GM12875 (cell line): ENCODE measurements around the gene FOXO4.
A peak's percentile ranks its signal among the peaks of the same experiment; 100 is the strongest.

Source experiments
- H3K4me3 ChIP-seq: one replicate; pipeline ENCODE4 v1.5.1; 2011; ENCODE audit warnings: low read depth, low read length, control low read depth
- TF ChIP-seq, protein P1 (sequence below): IDR thresholded peaks from 2 replicates; pipeline ENCODE4 v1.5.1; 2011; ENCODE audit warnings: low read depth, mild to moderate bottlenecking, control low read depth, inconsistent platforms, low read length, moderate library complexity, borderline replicate concordance; ENCODE audit not compliant: insufficient read depth

FOXO4 gene

DNA sequence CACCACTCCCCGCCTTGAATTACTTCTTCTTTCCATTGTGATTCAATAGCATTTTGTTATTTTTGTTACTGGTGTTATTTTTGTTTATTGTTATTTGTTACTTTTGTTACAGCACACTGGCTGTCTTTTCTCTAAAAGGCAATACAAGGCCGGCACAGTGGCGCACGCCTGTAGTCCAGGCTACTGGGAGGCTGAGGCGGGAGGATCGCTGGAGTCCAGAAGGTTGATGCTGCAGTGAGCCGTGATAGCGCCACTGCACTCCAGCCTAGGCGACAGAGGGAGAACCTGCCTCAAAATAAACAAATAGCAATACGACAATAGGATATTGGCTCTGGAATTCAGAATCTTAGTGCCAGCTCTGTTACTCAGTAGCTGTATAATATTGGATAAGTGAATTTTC, 21.7 kb downstream of the FOXO4 start:
- no peak overlapping the region for H3K4me3 ChIP-seq
- TF ChIP-seq, protein P1, sequence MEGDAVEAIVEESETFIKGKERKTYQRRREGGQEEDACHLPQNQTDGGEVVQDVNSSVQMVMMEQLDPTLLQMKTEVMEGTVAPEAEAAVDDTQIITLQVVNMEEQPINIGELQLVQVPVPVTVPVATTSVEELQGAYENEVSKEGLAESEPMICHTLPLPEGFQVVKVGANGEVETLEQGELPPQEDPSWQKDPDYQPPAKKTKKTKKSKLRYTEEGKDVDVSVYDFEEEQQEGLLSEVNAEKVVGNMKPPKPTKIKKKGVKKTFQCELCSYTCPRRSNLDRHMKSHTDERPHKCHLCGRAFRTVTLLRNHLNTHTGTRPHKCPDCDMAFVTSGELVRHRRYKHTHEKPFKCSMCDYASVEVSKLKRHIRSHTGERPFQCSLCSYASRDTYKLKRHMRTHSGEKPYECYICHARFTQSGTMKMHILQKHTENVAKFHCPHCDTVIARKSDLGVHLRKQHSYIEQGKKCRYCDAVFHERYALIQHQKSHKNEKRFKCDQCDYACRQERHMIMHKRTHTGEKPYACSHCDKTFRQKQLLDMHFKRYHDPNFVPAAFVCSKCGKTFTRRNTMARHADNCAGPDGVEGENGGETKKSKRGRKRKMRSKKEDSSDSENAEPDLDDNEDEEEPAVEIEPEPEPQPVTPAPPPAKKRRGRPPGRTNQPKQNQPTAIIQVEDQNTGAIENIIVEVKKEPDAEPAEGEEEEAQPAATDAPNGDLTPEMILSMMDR, result no peak

DNA sequence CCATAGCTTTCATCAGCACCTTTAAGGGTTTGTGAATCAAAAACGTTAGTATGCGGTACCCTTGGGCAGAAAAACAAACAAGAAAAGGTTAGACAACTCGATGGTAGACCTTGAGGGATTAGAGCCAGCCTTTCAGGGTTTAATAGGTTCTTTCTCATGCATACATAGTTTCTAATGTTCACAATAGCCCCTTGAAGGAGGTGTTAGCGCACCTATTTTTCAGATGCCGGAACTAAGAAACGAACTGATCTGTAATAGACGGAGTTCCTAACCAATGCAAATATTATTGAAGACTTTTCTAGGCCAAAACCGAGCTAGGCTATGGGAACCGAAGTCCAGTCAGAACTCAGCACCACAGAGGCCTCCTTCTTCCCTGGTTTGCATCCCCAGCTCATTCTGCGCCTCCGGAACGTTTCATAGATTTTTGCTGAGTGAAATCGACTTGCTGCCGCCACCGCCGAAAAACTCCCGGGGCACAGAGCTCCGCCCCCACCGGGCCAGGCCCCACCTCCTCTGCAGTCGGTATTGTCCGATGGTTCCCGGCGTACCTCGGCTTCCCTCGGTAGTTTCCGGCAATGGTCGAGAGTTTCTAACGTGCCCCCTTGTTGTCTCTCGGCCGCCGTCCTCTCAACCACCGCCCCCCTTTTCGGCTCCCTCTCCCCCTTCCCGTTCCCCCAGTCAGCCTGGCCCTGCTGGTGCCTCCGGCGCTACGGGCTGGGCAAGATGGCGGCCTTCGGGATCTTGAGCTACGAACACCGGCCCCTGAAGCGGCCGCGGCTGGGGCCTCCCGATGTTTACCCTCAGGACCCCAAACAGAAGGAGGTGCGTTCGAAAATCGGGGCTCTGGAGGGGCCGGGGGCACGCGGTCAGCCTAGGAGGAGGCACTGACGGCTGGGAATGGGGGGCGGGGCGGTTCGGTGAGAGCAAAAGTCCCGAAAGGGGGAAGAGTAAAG, 22.7 kb downstream of the FOXO4 start, which contains the start of gene MED12:
MED12 (plus strand) TSS at position 565 of the 953 bp plus-strand sequence; CDS start at position 724, 159 bp downstream.
- peak within 1 kb of the TSS; percentile 48 for H3K4me3 ChIP-seq
- TF ChIP-seq, protein P1, result no peak

DNA sequence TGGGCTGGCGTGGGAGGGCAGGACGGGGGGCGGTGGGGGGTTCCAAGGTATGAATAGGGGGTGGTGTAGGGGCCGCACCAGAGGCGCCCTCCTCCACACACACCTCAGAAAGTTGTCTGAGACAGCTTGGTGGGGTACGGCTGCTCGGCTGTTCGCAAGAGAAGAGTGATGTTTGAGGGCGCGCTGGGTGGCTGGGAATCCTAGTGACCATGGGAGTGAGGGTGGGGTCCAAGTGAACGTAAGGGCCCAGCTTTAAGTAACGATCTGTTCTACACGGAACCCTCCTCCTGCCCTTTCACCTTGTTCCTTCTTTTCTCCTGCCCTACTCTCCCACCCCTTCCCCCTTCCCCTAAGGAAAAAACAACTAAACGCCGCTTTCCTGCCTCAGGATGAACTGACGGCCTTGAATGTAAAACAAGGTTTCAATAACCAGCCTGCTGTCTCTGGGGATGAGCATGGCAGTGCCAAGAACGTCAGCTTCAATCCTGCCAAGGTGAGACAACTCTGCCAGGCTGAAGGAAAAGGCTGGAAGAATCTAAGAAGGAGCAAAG, 23.4 kb downstream of the FOXO4 start:
- TF ChIP-seq, protein P1, result no peak

DNA sequence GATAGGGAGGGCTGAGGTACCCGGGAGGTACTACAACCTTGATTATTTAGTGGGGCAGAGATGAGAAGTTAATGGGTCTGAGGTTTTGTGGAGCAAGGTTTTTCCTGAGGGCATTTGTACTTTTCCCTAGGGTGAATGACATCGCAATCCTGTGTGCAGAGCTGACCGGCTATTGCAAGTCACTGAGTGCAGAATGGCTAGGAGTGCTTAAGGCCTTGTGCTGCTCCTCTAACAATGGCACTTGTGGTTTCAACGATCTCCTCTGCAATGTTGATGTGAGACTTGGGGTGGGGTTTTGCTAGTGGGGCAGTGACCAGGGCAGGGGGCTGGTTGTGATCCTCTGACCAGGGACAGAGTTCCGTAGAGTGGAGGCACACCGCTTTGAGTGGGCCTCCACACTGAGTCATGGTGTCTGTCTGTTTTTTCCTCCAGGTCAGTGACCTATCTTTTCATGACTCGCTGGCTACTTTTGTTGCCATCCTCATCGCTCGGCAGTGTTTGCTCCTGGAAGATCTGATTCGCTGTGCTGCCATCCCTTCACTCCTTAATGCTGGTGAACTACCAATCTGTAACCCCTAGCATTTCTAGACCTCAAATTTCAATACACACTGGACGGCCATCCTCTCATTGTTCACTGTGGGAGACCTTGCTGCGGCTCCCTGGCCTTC, 32.6 kb downstream of the FOXO4 start:
- H3K4me3 ChIP-seq, result no peak overlapping the region
- TF ChIP-seq, protein P1, result no peak

More for the DNA sequence above, 23.4 kb downstream of the FOXO4 start:
- peak overlapping the region; percentile 48 for H3K4me3 ChIP-seq

DNA sequence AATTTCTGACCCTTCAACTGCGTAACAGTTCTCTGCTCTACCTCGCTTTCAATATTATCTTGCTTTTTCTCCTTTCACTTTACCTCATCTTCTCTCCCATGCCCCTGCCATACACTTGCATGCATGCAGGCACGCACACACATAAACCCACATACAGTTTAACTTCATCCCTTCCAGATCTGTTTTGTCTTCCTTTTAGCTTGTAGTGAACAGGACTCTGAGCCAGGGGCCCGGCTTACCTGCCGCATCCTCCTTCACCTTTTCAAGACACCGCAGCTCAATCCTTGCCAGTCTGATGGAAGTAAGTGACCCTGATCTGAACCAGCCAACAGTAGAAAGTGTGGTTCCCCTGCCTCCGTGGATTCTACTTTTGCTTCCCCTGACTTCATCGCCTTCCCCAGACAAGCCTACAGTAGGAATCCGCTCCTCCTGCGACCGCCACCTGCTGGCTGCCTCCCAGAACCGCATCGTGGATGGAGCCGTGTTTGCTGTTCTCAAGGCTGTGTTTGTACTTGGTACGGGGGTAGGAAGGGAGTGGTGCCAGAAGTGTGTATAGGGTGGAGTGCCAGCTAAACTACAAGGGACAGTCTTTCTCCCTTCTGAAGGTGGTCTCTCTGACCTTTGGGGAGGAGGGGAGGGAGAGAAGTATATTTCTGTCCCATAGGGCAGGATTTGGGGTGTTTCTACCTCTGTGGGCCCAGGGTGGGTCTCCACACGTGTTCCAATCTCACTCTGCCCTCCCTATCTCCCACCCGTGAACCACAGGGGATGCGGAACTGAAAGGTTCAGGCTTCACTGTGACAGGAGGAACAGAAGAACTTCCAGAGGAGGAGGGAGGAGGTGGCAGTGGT, 33.5 kb downstream of the FOXO4 start:
- no peak overlapping the region for H3K4me3 ChIP-seq
- TF ChIP-seq, protein P1, result peak; percentile 88

DNA sequence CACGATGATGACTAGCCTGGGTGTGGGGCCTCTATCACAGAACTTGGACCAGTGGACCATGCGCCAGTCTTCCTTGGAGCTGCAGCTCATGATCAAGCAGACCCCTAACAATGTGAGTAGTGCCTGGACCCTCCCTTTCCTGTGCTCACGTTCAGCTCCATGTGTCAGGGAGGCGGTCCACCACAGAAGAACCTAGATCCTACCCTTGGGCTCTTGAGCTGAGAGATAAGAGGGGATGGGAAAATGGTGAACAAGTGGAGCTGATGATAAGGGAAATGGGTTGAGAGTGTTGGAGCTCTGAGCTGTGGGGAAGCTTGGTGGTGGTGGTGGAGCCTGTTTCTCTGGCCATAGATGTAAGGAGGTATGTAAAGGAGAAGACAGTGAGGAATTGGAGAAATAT, 35.9 kb downstream of the FOXO4 start:
- TF ChIP-seq, protein P1, result no peak
- no peak overlapping the region for H3K4me3 ChIP-seq
